ENCODE measurements around the gene RAET1G. TPM values are rescaled to one million over a fixed set of nuclear protein-coding genes. Genes with fewer than 3 reads are reported as not detected.
"Not testable (repeated sequence)": the region's sequence is repeated elsewhere in the genome, so short reads cannot be mapped to it uniquely, and the experiment has no call there.

RAET1G gene
- total RNA-seq, 1 experiment from 2014 or later, result 1.5 TPM

DNA sequence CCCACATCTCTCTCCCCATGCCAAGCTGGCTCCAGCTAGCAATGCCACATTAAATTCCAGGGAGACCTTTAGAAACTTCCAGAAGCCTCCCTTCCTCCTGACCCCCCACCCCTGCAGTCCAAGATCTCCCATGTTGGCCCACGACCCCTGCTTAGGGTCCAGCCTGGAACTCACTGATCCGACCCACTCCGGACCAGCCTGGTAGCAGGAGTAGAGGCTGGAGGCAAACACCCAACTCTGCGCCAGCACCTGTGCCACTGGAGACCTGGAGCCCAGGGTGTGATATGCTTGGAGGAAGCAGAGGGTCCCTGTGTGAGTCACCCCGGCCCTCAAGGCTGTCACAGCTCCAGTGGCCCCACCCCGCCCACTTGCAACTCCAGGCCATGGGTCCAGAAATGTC lies 37.6 kb upstream of the RAET1G start:
- H3K36me3 ChIP-seq (ENCODE audit: low read depth, low read length), result no peaks in the 10 kb centered on the region
- no peak overlapping the region for H3K9ac ChIP-seq (ENCODE audit: low read length)
- CTCF ChIA-PET, result no interaction called here
- H3K9me3 ChIP-seq (ENCODE audit: low read length), result no peaks in the 10 kb centered on the region
- no peak for DNase-seq
- H2AFZ ChIP-seq (ENCODE audit: low read length), result no peak overlapping the region
- H3K4me2 ChIP-seq (ENCODE audit: low read length), result no peak overlapping the region
- no peak for ATAC-seq
- no TSS peak for BruUV-seq (replicated peaks)
- no peak overlapping the region for H3K4me3 ChIP-seq (ENCODE audit: low read length)
- H3K79me2 ChIP-seq (ENCODE audit: low read length), result no peaks in the 10 kb centered on the region
- intact Hi-C loops (cut with micrococcal nuclease), result no loop called here
- H3F3A ChIP-seq (ENCODE audit: low read length, unreplicated experiment), result no peaks in the 10 kb centered on the region
- no peaks in the 10 kb centered on the region for H3K27me3 ChIP-seq (ENCODE audit: low read length)
- H3K27ac ChIP-seq (ENCODE audit: low read length), result no peak overlapping the region
- peaks cover 7% of the 10 kb centered on the region for H3K4me1 ChIP-seq (ENCODE audit: insufficient read depth, low read length)
- no peaks in the 10 kb centered on the region for H3K9me2 ChIP-seq (replicated peaks; ENCODE audit: low read length)
- no peak for TF ChIP-seq EZH2phosphoT487 (IDR thresholded peaks at IDR 0.05; ENCODE audit: borderline replicate concordance, low read length)
- TF ChIP-seq, protein P1, sequence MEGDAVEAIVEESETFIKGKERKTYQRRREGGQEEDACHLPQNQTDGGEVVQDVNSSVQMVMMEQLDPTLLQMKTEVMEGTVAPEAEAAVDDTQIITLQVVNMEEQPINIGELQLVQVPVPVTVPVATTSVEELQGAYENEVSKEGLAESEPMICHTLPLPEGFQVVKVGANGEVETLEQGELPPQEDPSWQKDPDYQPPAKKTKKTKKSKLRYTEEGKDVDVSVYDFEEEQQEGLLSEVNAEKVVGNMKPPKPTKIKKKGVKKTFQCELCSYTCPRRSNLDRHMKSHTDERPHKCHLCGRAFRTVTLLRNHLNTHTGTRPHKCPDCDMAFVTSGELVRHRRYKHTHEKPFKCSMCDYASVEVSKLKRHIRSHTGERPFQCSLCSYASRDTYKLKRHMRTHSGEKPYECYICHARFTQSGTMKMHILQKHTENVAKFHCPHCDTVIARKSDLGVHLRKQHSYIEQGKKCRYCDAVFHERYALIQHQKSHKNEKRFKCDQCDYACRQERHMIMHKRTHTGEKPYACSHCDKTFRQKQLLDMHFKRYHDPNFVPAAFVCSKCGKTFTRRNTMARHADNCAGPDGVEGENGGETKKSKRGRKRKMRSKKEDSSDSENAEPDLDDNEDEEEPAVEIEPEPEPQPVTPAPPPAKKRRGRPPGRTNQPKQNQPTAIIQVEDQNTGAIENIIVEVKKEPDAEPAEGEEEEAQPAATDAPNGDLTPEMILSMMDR (conservative IDR thresholded peaks at IDR 0.05; ENCODE audit: low read depth, low read length), result no peak
- TF ChIP-seq EZH2 (IDR thresholded peaks at IDR 0.05; ENCODE audit: low read length, unreplicated experiment), result no peak
- POLR2A ChIA-PET (ENCODE audit: unreplicated experiment), result no interaction called here
- H4K20me1 ChIP-seq (ENCODE audit: low read length), result no peaks in the 10 kb centered on the region

DNA sequence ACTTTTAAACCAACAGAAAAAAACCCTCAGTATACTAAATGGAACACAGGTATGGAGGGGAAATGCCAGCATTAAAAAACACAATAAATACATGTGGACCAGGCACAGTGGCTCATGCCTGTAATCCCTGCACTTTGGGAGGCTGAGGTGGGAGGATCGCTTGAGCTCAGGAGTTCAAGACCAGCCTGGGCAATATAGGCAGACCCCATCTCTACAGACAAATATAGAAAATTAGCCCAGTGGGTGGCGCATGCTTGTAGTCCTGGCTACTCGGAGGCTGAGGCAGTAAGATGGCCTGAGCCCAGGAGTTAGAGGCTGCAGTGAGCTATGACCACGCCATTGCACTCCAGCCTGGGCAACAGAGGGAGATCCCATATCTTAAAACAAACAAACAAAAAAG lies 36.9 kb upstream of the RAET1G start:
- ATAC-seq; BruUV-seq (replicated peaks); POLR2A ChIA-PET (ENCODE audit: unreplicated experiment); intact Hi-C loops (cut with micrococcal nuclease); H3K36me3 ChIP-seq (ENCODE audit: low read depth, low read length); H3K9ac ChIP-seq (ENCODE audit: low read length); H3K4me2 ChIP-seq (ENCODE audit: low read length); H3K9me3 ChIP-seq (ENCODE audit: low read length); CTCF ChIA-PET; H2AFZ ChIP-seq (ENCODE audit: low read length); H3K4me3 ChIP-seq (ENCODE audit: low read length); H3K4me1 ChIP-seq (ENCODE audit: insufficient read depth, low read length); H3F3A ChIP-seq (ENCODE audit: low read length, unreplicated experiment); H3K79me2 ChIP-seq (ENCODE audit: low read length); H3K27ac ChIP-seq (ENCODE audit: low read length); DNase-seq; H3K9me2 ChIP-seq (replicated peaks; ENCODE audit: low read length); H3K27me3 ChIP-seq (ENCODE audit: low read length); H4K20me1 ChIP-seq (ENCODE audit: low read length): not testable (repeated sequence)

DNA sequence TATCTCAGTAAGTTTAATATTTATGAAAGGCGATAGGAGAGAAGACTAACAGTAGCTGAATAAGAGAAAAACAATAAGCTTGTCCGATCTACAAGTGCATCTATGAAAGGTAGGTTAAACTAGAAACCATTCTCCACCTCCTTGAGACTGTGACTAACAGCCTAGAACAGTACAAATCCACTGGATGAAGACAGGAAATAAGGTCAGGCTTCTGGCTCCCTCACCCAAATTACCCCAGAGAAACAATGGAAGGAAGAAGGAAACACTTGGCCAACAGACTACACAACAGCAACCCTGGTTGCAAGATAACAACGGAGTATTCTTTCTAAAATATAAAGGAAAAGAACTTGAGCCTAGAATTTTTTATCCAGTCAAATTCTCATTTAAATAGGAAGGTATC lies 35.2 kb upstream of the RAET1G start:
- H3K4me3 ChIP-seq (ENCODE audit: low read length); H3K36me3 ChIP-seq (ENCODE audit: low read depth, low read length); BruUV-seq (replicated peaks); DNase-seq; H3K4me2 ChIP-seq (ENCODE audit: low read length); H2AFZ ChIP-seq (ENCODE audit: low read length); H3K9me3 ChIP-seq (ENCODE audit: low read length); H3K79me2 ChIP-seq (ENCODE audit: low read length); POLR2A ChIA-PET (ENCODE audit: unreplicated experiment); H3K4me1 ChIP-seq (ENCODE audit: insufficient read depth, low read length); H3K9ac ChIP-seq (ENCODE audit: low read length); intact Hi-C loops (cut with micrococcal nuclease); H3K27ac ChIP-seq (ENCODE audit: low read length); H3K27me3 ChIP-seq (ENCODE audit: low read length); CTCF ChIA-PET; H3F3A ChIP-seq (ENCODE audit: low read length, unreplicated experiment); H4K20me1 ChIP-seq (ENCODE audit: low read length); ATAC-seq; H3K9me2 ChIP-seq (replicated peaks; ENCODE audit: low read length): not testable (repeated sequence)

DNA sequence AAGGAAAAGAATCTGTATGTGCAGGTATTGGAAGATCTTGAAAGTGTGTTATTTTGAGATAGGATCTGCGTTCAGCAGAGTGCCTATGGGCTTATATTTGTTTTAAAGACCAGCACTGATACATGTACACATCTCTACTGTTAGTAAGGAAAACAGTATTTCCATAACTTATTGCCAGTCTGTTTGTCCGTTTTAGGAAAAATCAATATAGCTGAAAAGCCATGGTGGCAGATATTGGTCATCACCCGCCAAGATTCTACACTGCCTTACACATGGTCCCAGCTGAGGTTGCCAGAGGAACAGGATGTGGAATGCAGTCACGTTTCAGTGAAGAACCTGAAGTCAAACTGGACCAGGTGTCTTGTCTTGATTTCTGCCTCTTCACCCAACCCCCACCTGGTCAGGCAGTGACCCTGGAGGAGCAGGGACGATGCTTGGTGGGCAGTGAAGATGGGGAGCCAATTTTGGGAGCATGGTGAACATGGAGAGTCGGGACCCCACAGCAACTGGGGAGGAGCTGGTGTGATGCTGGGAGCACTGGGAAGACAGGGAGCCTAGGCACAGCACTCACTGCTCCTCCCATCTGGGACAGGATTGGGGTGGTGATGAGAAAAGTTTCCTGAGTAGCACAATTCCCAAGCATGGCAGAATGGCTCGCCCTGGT lies 32.9 kb upstream of the RAET1G start:
- H3K9me2 ChIP-seq (replicated peaks; ENCODE audit: low read length); DNase-seq; H3K4me2 ChIP-seq (ENCODE audit: low read length); H3K4me1 ChIP-seq (ENCODE audit: insufficient read depth, low read length); H3K9ac ChIP-seq (ENCODE audit: low read length); intact Hi-C loops (cut with micrococcal nuclease); BruUV-seq (replicated peaks); POLR2A ChIA-PET (ENCODE audit: unreplicated experiment); H3K79me2 ChIP-seq (ENCODE audit: low read length); H3K9me3 ChIP-seq (ENCODE audit: low read length); H3K27me3 ChIP-seq (ENCODE audit: low read length); CTCF ChIA-PET; H3K27ac ChIP-seq (ENCODE audit: low read length); H3K36me3 ChIP-seq (ENCODE audit: low read depth, low read length); H4K20me1 ChIP-seq (ENCODE audit: low read length); H2AFZ ChIP-seq (ENCODE audit: low read length); H3F3A ChIP-seq (ENCODE audit: low read length, unreplicated experiment); ATAC-seq; H3K4me3 ChIP-seq (ENCODE audit: low read length): not testable (repeated sequence)

DNA sequence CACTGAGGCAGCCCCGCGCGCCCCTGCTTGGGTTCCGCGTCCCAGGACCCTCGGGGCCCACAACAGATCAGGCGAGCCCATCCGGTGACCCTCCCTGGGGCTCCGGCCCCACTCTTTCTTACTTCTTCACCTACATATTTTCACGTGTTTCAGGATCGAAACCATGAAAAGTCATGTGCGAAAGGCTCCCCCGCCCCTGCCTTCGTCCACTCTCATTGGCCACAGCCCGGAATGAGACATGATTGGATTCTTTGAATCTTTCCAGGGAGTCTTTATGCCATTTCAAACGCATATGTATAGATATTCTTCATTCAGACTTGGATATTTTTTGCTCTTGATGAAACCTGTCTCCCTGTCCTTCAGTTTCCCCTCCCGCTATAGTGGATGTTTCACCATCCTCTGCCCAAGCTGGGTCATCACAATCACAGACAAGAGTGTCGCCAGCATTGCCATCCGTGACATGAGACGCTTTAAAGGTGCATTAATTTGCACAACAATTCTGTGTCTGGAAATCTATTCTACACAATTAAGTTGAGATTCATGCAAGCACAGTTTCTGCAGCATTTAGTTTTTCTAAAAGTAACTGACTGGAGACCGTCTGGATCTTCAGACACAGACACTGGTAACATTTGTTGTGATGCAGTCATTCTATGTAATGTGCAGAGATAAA lies 32.2 kb upstream of the RAET1G start:
- H3K4me2 ChIP-seq (ENCODE audit: low read length); H2AFZ ChIP-seq (ENCODE audit: low read length); H3K9me3 ChIP-seq (ENCODE audit: low read length); H3F3A ChIP-seq (ENCODE audit: low read length, unreplicated experiment); POLR2A ChIA-PET (ENCODE audit: unreplicated experiment); H3K9me2 ChIP-seq (replicated peaks; ENCODE audit: low read length); H4K20me1 ChIP-seq (ENCODE audit: low read length); H3K4me1 ChIP-seq (ENCODE audit: insufficient read depth, low read length); ATAC-seq; H3K79me2 ChIP-seq (ENCODE audit: low read length); BruUV-seq (replicated peaks); intact Hi-C loops (cut with micrococcal nuclease); H3K27me3 ChIP-seq (ENCODE audit: low read length); DNase-seq; H3K27ac ChIP-seq (ENCODE audit: low read length); CTCF ChIA-PET; H3K4me3 ChIP-seq (ENCODE audit: low read length); H3K36me3 ChIP-seq (ENCODE audit: low read depth, low read length); H3K9ac ChIP-seq (ENCODE audit: low read length): not testable (repeated sequence)

All from PC-3 (cell line).